SU-DHL-6 (cell line): ENCODE measurements around the gene TFDP2.

Source experiments
- CTCF ChIP-seq: fragments of 200-600 bp; sonication (generic); IDR thresholded peaks from one replicate; pipeline ENCODE4 v1.5.1; 2017; ENCODE audit warnings: antibody characterized with exemption, mild to moderate bottlenecking, low read length, moderate library complexity; ENCODE audit not compliant: insufficient read depth, poor library complexity, severe bottlenecking
- EZH2phosphoT487 ChIP-seq: fragments of 200-600 bp; sonication (generic), shearing (Covaris generic); conservative IDR thresholded peaks from 2 replicates; pipeline ENCODE4 v1.6.1; 2018; ENCODE audit warnings: mild to moderate bottlenecking, antibody characterized with exemption, low read length, moderate library complexity, mixed read lengths

- TF ChIP-seq CTCF (no peak), EZH2phosphoT487 (no peak)
Measured at GRCh38 chr3:142149673-142149992, 289 bp upstream of the TFDP2 start.
